RPMI8226 (cell line): ENCODE data around the gene CTNND2.
"Not testable (repeated sequence)": the region's sequence is repeated elsewhere in the genome, so short reads cannot be mapped to it uniquely, and the experiment has no call there.

Source experiments
- DNase-seq: peaks from one replicate; pipeline ENCODE4 v3.0.0-alpha.2; 2015

CTNND2 gene

GRCh38 chr5:11143456-11144267 lies 760.6 kb downstream of the CTNND2 start:
- no peak for DNase-seq

GRCh38 chr5:11139217-11139865 lies 764.9 kb downstream of the CTNND2 start:
- DNase-seq, result no peak

GRCh38 chr5:11130131-11130530 lies 774.1 kb downstream of the CTNND2 start:
- no peak for DNase-seq

GRCh38 chr5:11128021-11128420 lies 776.2 kb downstream of the CTNND2 start:
- no peak for DNase-seq

- DNase-seq, result no peak
Observed at GRCh38 chr5:11126844-11127243, 777.4 kb downstream of the CTNND2 start.

- DNase-seq, result no peak
Observed at GRCh38 chr5:11121885-11122284, 782.4 kb downstream of the CTNND2 start.

- DNase-seq, result no peak
Observed at GRCh38 chr5:11110128-11110527, 794.1 kb downstream of the CTNND2 start.

- DNase-seq, result no peak
Observed at GRCh38 chr5:11105696-11106095, 798.5 kb downstream of the CTNND2 start.

GRCh38 chr5:11104651-11105112 lies 799.6 kb downstream of the CTNND2 start:
- DNase-seq, result no peak

GRCh38 chr5:11104210-11104609 lies 800.0 kb downstream of the CTNND2 start:
- no peak for DNase-seq

GRCh38 chr5:11084111-11084510 lies 820.1 kb downstream of the CTNND2 start:
- no peak for DNase-seq

- no peak for DNase-seq
Observed at GRCh38 chr5:11082404-11082945, 821.8 kb downstream of the CTNND2 start.

GRCh38 chr5:11076945-11077613 lies 827.2 kb downstream of the CTNND2 start:
- no peak for DNase-seq

- no peak for DNase-seq
Observed at GRCh38 chr5:11075035-11075805, 829.0 kb downstream of the CTNND2 start.

GRCh38 chr5:11072568-11072967 lies 831.7 kb downstream of the CTNND2 start:
- DNase-seq, result no peak

GRCh38 chr5:11072076-11072475 lies 832.2 kb downstream of the CTNND2 start:
- DNase-seq, result no peak

- DNase-seq, result no peak
Observed at GRCh38 chr5:11069041-11069440, 835.2 kb downstream of the CTNND2 start.

GRCh38 chr5:11065723-11066122 lies 838.5 kb downstream of the CTNND2 start:
- DNase-seq, result not testable (repeated sequence)

- no peak for DNase-seq
Observed at GRCh38 chr5:11064763-11065450, 839.3 kb downstream of the CTNND2 start.

GRCh38 chr5:11062397-11062796 lies 841.8 kb downstream of the CTNND2 start:
- no peak for DNase-seq

- no peak for DNase-seq
Observed at GRCh38 chr5:11056560-11056959, 847.7 kb downstream of the CTNND2 start.

GRCh38 chr5:11054014-11054413 lies 850.2 kb downstream of the CTNND2 start:
- no peak for DNase-seq
